A673 (cell line): ENCODE results near the gene FCRLA.

Source experiments
- EZH2 ChIP-seq: fragments of 200-600 bp; sonication (generic); IDR thresholded peaks from 2 replicates; pipeline ENCODE4 v1.6.1; 2017; ENCODE audit warnings: borderline replicate concordance, low read depth, mild to moderate bottlenecking, mixed read lengths, antibody characterized with exemption, low read length; ENCODE audit not compliant: poor library complexity, severe bottlenecking
- TF ChIP-seq, protein P1 (sequence below): fragments of 300-800, 200-600 bp; sonication (generic); conservative IDR thresholded peaks from 2 replicates; pipeline ENCODE4 v1.5.1; 2017; ENCODE audit warnings: low read depth, mild to moderate bottlenecking, antibody characterized with exemption, low read length, moderate library complexity, mixed read lengths

DNA sequence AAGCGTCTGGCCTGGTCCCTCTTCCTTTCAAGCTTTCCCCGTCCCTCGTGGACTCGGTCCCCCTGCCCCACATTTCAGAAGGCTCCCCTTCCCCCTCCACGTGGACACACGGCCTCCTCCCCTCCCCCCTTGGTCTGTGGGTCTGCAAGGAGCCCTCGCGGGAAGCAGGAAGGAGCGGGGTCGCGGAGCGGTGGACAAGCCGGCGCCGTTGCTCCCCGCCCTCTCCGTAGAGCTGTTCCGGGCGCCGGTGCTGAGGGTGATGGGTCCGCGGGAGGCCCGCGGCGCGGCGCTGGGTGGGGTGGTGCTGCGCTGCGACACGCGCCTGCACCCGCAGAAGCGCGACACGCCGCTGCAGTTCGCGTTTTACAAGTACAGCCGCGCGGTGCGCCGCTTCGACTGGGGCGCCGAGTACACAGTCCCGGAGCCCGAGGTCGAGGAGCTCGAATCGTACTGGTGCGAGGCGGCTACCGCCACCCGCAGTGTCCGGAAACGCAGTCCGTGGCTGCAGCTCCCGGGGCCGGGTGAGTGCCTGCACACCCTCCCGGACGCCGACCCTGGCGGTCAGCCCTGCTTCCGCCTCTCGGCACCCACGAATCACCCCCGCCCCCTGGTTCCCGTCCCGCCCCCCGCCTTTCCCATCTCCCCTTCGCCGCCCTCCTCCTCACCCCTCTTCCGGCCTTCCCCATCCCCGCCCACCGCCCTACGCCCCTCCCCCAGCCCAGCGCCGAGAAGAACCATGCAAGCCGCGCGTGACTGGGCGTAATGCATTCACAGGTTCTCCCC, 19.6 kb downstream of the FCRLA start:
- TF ChIP-seq, protein P1, sequence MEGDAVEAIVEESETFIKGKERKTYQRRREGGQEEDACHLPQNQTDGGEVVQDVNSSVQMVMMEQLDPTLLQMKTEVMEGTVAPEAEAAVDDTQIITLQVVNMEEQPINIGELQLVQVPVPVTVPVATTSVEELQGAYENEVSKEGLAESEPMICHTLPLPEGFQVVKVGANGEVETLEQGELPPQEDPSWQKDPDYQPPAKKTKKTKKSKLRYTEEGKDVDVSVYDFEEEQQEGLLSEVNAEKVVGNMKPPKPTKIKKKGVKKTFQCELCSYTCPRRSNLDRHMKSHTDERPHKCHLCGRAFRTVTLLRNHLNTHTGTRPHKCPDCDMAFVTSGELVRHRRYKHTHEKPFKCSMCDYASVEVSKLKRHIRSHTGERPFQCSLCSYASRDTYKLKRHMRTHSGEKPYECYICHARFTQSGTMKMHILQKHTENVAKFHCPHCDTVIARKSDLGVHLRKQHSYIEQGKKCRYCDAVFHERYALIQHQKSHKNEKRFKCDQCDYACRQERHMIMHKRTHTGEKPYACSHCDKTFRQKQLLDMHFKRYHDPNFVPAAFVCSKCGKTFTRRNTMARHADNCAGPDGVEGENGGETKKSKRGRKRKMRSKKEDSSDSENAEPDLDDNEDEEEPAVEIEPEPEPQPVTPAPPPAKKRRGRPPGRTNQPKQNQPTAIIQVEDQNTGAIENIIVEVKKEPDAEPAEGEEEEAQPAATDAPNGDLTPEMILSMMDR: no peak
- TF ChIP-seq EZH2: no peak
